ENCODE data around the gene NACC2. TPM values are rescaled to one million over a fixed set of nuclear protein-coding genes. Genes with fewer than 3 reads are reported as not detected.
"Not testable (repeated sequence)": the region's sequence is repeated elsewhere in the genome, so short reads cannot be mapped to it uniquely, and the experiment has no call there.

The NACC2 gene
- total RNA-seq, 4 donors from 2014 or later, result 26.0 to 51.7 (median 43.5) TPM

DNA sequence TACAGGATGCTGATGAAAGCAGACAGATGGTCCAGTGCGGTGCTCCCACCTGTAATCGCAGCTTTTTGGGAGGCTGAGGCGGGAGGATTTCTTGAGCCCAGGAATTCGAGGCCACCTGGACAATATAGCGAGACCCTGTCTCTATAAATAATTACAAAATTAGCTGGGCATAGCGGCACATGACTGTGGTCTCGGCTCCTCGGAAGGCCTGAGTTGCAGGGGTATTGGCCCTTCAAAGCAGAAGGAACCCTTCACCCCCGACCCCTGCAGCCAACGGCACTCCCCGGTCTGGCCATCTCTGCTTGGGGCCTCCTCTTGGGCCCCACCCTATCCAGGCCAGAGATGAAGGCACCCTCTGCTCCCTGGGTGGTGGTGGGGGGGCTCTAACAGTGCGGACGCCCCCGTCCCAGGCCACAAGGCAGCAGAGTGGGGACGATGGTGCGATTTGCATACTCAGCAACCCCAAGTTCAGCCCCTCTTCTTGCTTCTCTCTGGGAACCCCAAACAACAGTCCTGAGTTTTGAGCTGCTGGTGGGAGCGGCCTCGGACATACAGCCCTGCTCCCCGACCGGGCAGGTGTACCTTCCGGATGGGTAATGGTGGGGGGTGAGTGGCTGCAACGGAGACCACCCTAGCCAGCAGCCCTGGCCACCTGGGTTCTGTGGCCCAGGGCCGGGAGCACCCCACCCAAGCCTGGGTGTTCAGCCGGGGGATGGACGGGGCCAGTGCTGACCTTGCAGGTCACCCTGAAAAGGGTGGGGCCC, 50.7 kb downstream of the NACC2 start:
- no peaks in the 10 kb centered on the region for H3K4me1 ChIP-seq
- DNase-seq, result no peak

GRCh38 chr9:136043441-136043991, 51.6 kb downstream of the NACC2 start:
- ATAC-seq (no peak), DNase-seq (no peak)
- Histone ChIP-seq H3K9me3 (no peaks in the 10 kb centered on the region), H3K4me3 (no peak overlapping the region), H3K4me1 (no peaks in the 10 kb centered on the region), H3K36me3 (peaks cover 0 to 8% of the 10 kb centered on the region in 2 donors), H3K27ac (no peak overlapping the region), H3K27me3 (no peaks in the 10 kb centered on the region)
- intact Hi-C loops (cut with DNase I; ENCODE audit: low total_unique reads) (no loop called here), in situ Hi-C loops (cut with MboI; ENCODE audit: low sequenced_read_pairs in 4 of 4) (no loop called here)
- TF ChIP-seq, protein P1, sequence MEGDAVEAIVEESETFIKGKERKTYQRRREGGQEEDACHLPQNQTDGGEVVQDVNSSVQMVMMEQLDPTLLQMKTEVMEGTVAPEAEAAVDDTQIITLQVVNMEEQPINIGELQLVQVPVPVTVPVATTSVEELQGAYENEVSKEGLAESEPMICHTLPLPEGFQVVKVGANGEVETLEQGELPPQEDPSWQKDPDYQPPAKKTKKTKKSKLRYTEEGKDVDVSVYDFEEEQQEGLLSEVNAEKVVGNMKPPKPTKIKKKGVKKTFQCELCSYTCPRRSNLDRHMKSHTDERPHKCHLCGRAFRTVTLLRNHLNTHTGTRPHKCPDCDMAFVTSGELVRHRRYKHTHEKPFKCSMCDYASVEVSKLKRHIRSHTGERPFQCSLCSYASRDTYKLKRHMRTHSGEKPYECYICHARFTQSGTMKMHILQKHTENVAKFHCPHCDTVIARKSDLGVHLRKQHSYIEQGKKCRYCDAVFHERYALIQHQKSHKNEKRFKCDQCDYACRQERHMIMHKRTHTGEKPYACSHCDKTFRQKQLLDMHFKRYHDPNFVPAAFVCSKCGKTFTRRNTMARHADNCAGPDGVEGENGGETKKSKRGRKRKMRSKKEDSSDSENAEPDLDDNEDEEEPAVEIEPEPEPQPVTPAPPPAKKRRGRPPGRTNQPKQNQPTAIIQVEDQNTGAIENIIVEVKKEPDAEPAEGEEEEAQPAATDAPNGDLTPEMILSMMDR (IDR thresholded peaks at IDR 0.05 in 4 of 5, conservative IDR thresholded peaks at IDR 0.05 in 1 of 5), result no peak
- TF ChIP-seq POLR2A (IDR thresholded peaks at IDR 0.05), result no peak

More for the DNA sequence above, 50.7 kb downstream of the NACC2 start:
- peaks cover 0 to 13% of the 10 kb centered on the region in 2 donors for H3K36me3 ChIP-seq
- no peaks in the 10 kb centered on the region for H3K27me3 ChIP-seq
- TF ChIP-seq, protein P1 (IDR thresholded peaks at IDR 0.05 in 4 of 5, conservative IDR thresholded peaks at IDR 0.05 in 1 of 5), result no peak
- TF ChIP-seq POLR2A (IDR thresholded peaks at IDR 0.05), result no peak
- H3K4me3 ChIP-seq, result no peak overlapping the region
- H3K27ac ChIP-seq, result no peak overlapping the region
- in situ Hi-C loops (cut with MboI; ENCODE audit: low sequenced_read_pairs in 4 of 4), result no loop called here
- no peak for ATAC-seq
- no peaks in the 10 kb centered on the region for H3K9me3 ChIP-seq
- intact Hi-C loops (cut with DNase I; ENCODE audit: low total_unique reads), result no loop called here

DNA sequence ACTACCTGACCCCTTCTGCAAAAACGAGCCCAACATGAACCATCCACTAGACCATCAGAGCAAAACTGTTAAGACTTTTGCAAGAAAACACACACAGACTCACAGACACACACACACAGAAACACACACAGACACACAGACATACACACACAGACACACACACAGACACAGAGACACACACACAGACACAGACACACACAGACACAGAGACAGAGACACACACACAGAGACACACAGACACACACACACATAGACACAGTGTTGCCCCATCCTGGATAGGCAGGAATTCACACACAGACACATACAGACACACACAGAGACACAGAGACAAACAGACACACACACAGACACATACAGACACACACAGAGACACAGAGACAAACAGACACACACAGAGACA, 52.5 kb downstream of the NACC2 start:
- in situ Hi-C loops (cut with MboI; ENCODE audit: low sequenced_read_pairs in 4 of 4) (no loop called here), intact Hi-C loops (cut with DNase I; ENCODE audit: low total_unique reads) (no loop called here)
- H3K9me3 ChIP-seq, result no peaks in the 10 kb centered on the region
- no peak for TF ChIP-seq POLR2A (IDR thresholded peaks at IDR 0.05)
- TF ChIP-seq, protein P1 (IDR thresholded peaks at IDR 0.05 in 4 of 5, conservative IDR thresholded peaks at IDR 0.05 in 1 of 5), result no peak
- DNase-seq, result no peak
- H3K36me3 ChIP-seq, result peaks cover 0 to 5% of the 10 kb centered on the region in 2 donors
- H3K27ac ChIP-seq, result no peak overlapping the region
- ATAC-seq, result no peak
- no peak overlapping the region for H3K4me3 ChIP-seq
- H3K4me1 ChIP-seq, result no peaks in the 10 kb centered on the region
- no peaks in the 10 kb centered on the region for H3K27me3 ChIP-seq

DNA sequence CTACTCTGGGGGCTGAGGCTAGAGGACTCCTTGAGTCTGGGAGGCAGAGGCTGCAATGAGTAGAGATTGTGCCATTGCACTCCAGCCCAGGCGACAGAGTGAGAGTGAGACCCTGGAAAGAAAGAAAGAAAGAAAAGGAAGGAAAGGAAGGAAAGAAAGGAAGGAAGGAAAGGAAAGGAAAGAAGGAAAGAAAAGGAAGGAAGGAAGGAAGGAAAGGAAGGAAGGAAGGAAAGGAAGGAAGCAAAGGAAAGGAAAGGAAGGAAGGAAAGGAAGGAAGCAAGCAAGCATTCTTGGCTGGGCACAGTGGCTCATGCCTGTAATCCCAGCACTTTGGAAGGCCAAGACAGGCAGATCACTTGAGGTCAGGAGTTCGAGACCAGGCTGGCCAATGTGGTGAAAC, 54.2 kb downstream of the NACC2 start:
- H3K4me1 ChIP-seq; ATAC-seq; H3K27me3 ChIP-seq; H3K27ac ChIP-seq; in situ Hi-C loops (cut with MboI; ENCODE audit: low sequenced_read_pairs in 4 of 4); H3K36me3 ChIP-seq; intact Hi-C loops (cut with DNase I; ENCODE audit: low total_unique reads); DNase-seq; H3K9me3 ChIP-seq; H3K4me3 ChIP-seq: not testable (repeated sequence)

GRCh38 chr9:136039488-136039887, 55.6 kb downstream of the NACC2 start:
- Histone ChIP-seq H3K9me3 (no peaks in the 10 kb centered on the region), H3K36me3 (no peaks in the 10 kb centered on the region), H3K27ac (no peak overlapping the region), H3K4me3 (no peak overlapping the region), H3K4me1 (no peaks in the 10 kb centered on the region), H3K27me3 (no peaks in the 10 kb centered on the region)
- DNase-seq (no peak), ATAC-seq (no peak)
- in situ Hi-C loops (cut with MboI; ENCODE audit: low sequenced_read_pairs in 4 of 4) (no loop called here), intact Hi-C loops (cut with DNase I; ENCODE audit: low total_unique reads) (no loop called here)
- no peak for TF ChIP-seq POLR2A (IDR thresholded peaks at IDR 0.05)
- TF ChIP-seq, protein P1 (IDR thresholded peaks at IDR 0.05 in 4 of 5, conservative IDR thresholded peaks at IDR 0.05 in 1 of 5), result no peak

Data from gastrocnemius medialis (tissue), 4 donors.